H1 (cell line): ENCODE measurements around the gene RIMBP2. TPM values are rescaled to one million over a fixed set of nuclear protein-coding genes. Genes with fewer than 3 reads are reported as not detected.

Source experiments
- ASH2L ChIP-seq: fragments of 200-600, 300-600 bp; sonication (generic); IDR thresholded peaks from one replicate; pipeline ENCODE4 v1.7.1; 2017; ENCODE audit warnings: low read length
- CBX5 ChIP-seq: fragments of 300-800, 300-1000 bp; sonication (generic); IDR thresholded peaks from 2 replicates; pipeline ENCODE4 v1.7.1; 2016; ENCODE audit warnings: antibody characterized with exemption, low read length, low read depth
- EGR1 ChIP-seq: IDR thresholded peaks from 2 replicates; pipeline ENCODE4 v1.6.1; 2011; ENCODE audit warnings: low read depth, low read length, borderline replicate concordance
- GABPA ChIP-seq: IDR thresholded peaks from 2 replicates; pipeline ENCODE4 v1.6.1; 2011; ENCODE audit warnings: mild to moderate bottlenecking, low read length, moderate library complexity, borderline replicate concordance; ENCODE audit not compliant: insufficient read depth
- POLR2A ChIP-seq, 2 experiments: IDR thresholded peaks; 1 replicate in 1 of 2; 2 replicates in 1 of 2; pipeline ENCODE4 v1.6.1; 2011; ENCODE audit warnings: low read depth in 2 of 2, low read length in 2 of 2, mild to moderate bottlenecking in 2 of 2; ENCODE audit errors: control extremely low read depth in 1 of 2
- SUZ12 ChIP-seq: fragments of 200-600 bp; sonication (generic); IDR thresholded peaks from 2 replicates; pipeline ENCODE4 v1.6.1; 2012; ENCODE audit warnings: mild to moderate bottlenecking, inconsistent platforms, low read length, moderate library complexity, mixed read lengths
- TCF12 ChIP-seq: IDR thresholded peaks from 2 replicates; pipeline ENCODE4 v1.6.1; 2011; ENCODE audit warnings: low read depth, mild to moderate bottlenecking, low read length
- polyA plus RNA-seq, 7 experiments: library from polyadenylated mRNA; depleted of rRNA in 3 of 7; stranded (reverse) in 5 of 7; unstranded in 2 of 7; fragments of >200 nt in 5 of 7; fragments of 200-250 nt in 2 of 7; gene quantifications; 1 replicate in 5 of 7; 2 replicates in 1 of 7; 4 replicates in 1 of 7; pipeline versions ENCODE4 v1.2.1 to v1.2.3, GENCODE V29; 2011 to 2013; ENCODE audit warnings: missing spikeins in 2 of 7, mixed read lengths in 2 of 7
- total RNA-seq: library from RNA; stranded (reverse); fragmentation: NEBNext Ultra II Directional; extraction: Animal tissue kit (Norgen Biotek cat#: 25700); gene quantifications from 2 replicates; pipeline ENCODE4 v1.2.1, GENCODE V29; 2021

Gene RIMBP2
- total and polyA plus RNA-seq, 2 of the 8 experiments (the other 6 are each of a cell fraction or from before 2014, with no cell fraction given) = 0.18 to 0.65 TPM

DNA sequence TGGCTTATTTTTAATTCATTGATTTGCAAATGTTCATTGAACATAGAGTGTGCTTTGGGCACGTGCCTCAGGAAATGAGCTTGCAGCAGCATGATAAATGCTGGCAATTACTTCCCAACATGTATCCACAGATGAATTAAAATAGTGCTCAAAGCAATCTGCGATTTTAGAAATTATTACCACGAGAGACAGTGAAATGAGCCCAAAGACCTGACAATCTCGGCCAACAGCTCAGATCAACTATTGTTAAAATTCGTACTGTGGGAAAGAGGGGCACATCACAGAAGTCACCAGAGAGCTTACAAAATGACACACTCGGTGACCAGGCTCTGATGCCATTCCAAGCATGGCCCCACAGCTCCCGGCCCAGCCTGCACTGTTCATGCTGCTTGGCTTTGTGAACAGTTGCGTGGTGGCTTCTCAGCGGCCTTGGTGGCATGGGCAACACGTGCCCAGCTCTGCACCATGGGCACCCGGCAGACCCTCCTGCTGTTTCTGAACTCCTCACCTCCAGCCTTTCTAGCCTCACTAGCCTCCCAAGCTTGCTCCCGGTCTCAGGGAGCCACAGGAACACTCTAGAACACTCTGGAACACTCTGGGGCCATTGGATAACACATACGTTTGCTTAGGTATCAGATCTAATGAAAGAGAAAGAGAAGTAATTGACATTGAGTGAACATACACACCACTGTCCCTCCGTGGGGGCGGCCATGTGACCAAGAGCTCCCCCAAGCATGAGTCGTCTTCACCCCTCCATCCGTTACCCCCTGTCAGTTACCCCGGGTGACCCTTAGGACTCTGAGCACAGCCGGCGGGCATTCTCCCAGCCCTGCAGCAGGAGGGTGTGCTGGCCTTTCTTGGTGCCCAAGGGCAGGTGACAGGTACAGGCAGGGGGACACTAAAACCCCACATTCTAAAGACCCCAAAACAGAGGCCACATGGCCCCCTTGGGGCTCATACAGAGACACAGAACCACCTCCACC lies 28.0 kb downstream of the RIMBP2 start (continued):
- TF ChIP-seq GABPA (no peak), EGR1 (no peak), TCF12 (no peak), SUZ12 (no peak), CBX5 (no peak), ASH2L (no peak), POLR2A (IDR thresholded peaks at IDR 0.05; ENCODE audit: control extremely low read depth in 1 of 2, low read depth in 2 of 2, low read length in 2 of 2) (no peak)
